GM12872 (cell line): ENCODE data around the gene EVPL.

ENCODE experiments used
- TF ChIP-seq, protein P1 (sequence below): IDR thresholded peaks from 3 replicates; pipeline ENCODE4 v1.5.1; 2011; ENCODE audit warnings: low read depth, mild to moderate bottlenecking, low read length, moderate library complexity; ENCODE audit not compliant: insufficient read depth

The EVPL gene

DNA sequence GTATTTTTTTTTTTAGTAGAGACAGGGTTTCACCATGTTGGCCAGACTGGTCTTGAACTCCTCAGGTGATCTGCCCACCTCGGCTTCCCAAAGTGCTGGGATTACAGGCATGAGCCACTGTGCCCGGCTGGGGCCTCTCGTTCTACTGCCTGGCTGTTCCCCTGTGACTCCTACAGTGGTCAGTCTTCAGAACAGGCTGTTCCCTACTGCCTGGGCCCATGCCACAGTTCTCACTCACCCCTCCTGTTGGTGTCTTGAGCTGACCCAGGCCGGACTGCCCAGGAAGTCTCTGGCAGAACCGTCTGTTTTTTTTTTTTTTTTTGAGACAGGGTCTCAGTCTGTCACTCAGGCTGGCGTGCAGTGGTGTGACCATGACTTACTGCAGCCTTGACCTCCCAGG lies 23.2 kb downstream of the EVPL start:
- TF ChIP-seq, protein P1, sequence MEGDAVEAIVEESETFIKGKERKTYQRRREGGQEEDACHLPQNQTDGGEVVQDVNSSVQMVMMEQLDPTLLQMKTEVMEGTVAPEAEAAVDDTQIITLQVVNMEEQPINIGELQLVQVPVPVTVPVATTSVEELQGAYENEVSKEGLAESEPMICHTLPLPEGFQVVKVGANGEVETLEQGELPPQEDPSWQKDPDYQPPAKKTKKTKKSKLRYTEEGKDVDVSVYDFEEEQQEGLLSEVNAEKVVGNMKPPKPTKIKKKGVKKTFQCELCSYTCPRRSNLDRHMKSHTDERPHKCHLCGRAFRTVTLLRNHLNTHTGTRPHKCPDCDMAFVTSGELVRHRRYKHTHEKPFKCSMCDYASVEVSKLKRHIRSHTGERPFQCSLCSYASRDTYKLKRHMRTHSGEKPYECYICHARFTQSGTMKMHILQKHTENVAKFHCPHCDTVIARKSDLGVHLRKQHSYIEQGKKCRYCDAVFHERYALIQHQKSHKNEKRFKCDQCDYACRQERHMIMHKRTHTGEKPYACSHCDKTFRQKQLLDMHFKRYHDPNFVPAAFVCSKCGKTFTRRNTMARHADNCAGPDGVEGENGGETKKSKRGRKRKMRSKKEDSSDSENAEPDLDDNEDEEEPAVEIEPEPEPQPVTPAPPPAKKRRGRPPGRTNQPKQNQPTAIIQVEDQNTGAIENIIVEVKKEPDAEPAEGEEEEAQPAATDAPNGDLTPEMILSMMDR: no peak

GRCh38 chr17:76002100-76002499 lies 25.0 kb downstream of the EVPL start:
- TF ChIP-seq, protein P1: no peak

DNA sequence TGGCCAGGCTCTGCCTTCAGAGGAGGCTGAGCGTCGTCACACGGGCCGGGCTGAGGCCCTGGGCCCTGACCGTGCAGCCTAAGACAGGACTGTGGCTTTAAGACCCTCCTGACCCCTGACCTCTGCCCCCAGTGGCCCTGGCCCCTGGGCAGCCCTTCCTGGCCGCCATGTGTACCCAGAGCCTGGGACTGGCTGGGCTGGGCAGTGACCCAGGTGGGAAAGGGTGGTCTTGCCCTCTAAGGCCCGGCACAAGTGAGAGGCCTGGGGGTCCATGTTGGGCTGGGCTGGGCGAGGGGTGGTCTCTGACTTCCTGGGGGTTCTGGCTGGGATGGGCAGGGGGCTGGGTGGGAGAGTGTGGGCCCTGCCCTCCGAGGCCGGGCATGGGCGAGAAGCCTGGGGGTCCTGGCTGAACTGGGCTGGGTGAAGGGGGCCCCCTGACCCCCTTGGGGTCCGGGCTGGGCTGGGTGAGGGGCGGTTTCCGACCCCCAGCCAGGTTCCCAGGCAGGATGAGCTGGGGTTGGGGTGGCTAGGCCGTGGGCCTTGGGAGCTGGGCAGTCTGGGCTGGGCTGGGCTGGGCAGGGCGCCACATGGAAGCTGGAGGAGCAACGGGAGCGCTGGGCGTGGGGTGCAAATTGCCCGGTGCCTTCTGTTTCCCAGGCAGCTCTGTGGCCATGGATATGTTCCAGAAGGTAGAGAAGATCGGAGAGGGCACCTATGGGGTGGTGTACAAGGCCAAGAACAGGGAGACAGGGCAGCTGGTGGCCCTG lies 26.2 kb downstream of the EVPL start, which contains the start of gene CDK3:
TSS of gene CDK3 (plus strand) at position 101 of the 767 bp plus-strand sequence. CDS start at position 672, 571 bp downstream.
- TF ChIP-seq, protein P1: no peak

DNA sequence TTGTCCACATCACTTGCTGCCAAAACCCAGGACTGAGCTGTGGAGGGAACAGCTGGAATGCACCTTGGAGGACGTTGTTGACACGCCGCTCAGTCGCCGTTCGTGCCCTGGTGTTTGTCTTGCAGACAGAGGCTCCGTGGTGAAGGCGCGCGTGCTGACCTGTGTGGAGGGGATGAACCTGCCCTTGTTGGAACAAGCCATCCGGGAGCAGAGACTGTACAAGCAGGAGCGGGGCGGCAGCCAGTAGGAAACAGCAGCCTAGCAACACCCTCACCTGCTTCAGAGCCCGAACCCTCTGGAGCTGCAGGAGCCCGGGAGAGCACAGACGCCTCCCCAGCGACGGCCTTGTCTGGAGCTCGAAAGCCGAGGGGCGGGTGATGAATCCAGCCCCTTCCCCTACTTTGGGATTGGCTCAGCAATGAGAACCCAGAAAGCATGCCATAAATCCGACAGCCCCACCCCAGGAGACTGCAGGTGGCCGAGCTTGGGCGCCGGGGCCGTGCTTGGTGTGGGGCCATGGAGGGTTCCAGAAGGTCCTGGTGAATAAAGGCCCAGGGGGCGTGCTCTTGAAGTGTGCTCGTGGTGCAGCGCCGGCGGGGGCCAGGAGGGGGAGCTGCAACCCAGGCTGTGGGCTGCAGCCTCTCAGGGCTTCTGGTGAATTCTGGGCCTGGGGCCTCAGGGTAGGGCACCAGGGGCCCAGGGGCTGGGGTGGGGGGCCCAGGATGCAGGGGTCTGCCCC lies 26.9 kb downstream of the EVPL start:
- TF ChIP-seq, protein P1: peak; percentile 82

DNA sequence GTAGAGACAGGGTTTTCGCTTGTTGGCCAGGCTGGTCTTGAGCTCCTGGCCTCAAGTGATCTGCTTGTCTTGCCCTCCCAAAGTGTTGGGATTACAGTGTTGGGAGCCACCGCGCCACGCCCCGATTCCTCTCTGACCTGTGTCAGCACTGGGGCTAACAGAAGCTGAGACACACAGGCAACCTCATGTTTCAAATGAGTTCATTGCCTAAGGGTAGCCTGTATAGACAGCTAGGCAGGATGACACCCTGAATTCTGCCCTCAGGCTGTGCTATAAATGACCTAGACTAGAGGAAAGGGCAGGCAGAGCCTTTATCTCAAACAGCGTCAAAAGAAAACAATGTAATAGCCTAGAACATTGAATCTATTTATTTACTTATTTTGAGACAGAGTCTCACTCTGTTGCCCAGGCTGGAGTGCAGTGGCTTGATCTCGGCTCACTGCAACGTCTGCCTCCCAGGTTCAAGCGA lies 28.7 kb downstream of the EVPL start:
- TF ChIP-seq, protein P1: no peak

DNA sequence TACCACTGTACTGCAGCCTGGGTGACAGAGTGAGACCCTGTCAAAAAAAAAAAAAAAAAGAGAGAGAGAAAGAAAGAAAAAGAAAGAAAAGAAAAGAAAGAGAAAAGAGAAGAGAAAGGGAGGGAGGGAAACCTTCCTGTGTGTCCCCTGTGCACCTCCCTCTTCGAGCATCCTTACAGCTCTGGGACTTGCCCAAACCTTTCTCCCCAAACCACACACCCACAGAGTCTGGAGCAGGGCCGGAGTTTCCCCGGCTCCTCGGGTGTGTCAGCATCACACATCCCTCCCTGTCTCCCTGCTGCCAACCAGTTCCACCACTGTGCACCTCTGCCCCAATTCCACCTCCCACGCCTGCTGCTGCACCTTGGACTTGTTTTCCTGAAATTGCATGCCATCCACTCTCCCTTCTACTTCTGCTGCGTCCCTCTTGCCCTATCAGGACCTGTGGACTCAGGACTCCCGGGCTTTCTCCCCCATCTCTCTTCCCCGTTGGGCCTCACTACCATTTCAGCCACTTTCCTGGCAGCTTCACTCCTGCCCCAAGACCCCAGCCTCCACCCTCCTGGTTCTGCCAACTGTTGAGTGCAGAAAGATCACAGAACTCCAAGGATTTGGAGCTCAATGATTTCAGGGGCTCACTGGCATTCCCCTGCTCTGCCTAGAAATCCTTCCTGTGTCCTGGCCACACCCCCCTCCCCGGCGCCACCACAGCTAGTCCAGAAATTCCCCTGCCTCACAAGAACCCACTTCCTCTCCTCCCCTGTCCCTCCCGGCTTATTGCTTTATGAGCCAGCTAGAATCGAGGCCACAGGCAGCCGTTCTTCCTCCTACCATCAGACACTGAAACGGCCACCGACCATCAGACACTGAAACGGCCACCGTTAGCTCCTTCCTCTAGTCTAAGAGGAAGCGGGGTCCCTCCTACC lies 30.2 kb downstream of the EVPL start:
- TF ChIP-seq, protein P1: no peak
